ENCODE measurements around the gene CBL. TPM values are rescaled to one million over a fixed set of nuclear protein-coding genes. Genes with fewer than 3 reads are reported as not detected.
A peak's percentile ranks its signal among the peaks of the same experiment; 100 is the strongest.

The CBL gene
- total RNA-seq, 3 donors from 2014 or later = 11.0 to 24.4 (median 13.1) TPM

- TF ChIP-seq CTCF (IDR thresholded peaks at IDR 0.05) = no peak
- H3K9me3 ChIP-seq = no peaks in the 10 kb centered on the region
- H3K4me1 ChIP-seq (ENCODE audit: low read depth) = no peaks in the 10 kb centered on the region
- H3K36me3 ChIP-seq (ENCODE audit: low read depth) = no peaks in the 10 kb centered on the region
- no peak for DNase-seq
- ATAC-seq = no peak
- H3K4me3 ChIP-seq = no peak overlapping the region
- intact Hi-C loops (cut with DNase I, micrococcal nuclease) = no loop called here
Measured at GRCh38 chr11:119300198-119300964, 94.2 kb downstream of the CBL start.

DNA sequence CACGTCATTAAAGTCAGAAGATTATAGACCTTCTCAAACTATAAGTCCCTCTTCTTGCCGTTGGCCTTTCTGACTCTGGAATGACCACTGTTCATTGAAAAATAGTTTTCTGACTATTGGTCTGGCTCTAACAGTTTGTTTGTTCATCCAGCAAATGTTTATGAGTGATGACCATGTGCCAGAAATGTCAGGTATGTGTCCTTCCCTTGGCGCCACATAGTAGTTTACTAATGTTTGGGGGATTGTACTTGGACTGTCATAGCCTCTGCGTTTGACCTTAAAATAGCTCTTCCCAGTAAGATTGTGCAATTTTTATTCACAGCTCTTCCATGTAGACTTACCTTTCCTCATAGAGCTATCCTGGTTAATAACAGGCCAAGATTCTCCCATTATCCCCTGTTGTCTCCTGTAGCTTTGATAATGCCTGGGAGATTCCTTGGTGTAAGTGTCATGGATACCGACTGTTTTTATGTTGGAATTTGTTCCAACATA, 97.1 kb downstream of the CBL start:
- Histone ChIP-seq H3K9me3 (no peaks in the 10 kb centered on the region), H3K4me3 (no peak overlapping the region), H3K4me1 (ENCODE audit: low read depth) (no peaks in the 10 kb centered on the region), H3K36me3 (ENCODE audit: low read depth) (no peaks in the 10 kb centered on the region)
- DNase-seq (no peak), ATAC-seq (no peak)
- intact Hi-C loops (cut with DNase I, micrococcal nuclease) = no loop called here
- TF ChIP-seq CTCF (IDR thresholded peaks at IDR 0.05) = no peak

- Histone ChIP-seq H3K9me3 (no peaks in the 10 kb centered on the region), H3K36me3 (ENCODE audit: low read depth) (no peaks in the 10 kb centered on the region), H3K4me1 (ENCODE audit: low read depth) (no peaks in the 10 kb centered on the region), H3K4me3 (no peak overlapping the region)
- DNase-seq (no peak), ATAC-seq (no peak)
- TF ChIP-seq CTCF (IDR thresholded peaks at IDR 0.05) = no peak
- intact Hi-C loops (cut with DNase I, micrococcal nuclease) = no loop called here
Measured at GRCh38 chr11:119305556-119306372, 99.6 kb downstream of the CBL start.

DNA sequence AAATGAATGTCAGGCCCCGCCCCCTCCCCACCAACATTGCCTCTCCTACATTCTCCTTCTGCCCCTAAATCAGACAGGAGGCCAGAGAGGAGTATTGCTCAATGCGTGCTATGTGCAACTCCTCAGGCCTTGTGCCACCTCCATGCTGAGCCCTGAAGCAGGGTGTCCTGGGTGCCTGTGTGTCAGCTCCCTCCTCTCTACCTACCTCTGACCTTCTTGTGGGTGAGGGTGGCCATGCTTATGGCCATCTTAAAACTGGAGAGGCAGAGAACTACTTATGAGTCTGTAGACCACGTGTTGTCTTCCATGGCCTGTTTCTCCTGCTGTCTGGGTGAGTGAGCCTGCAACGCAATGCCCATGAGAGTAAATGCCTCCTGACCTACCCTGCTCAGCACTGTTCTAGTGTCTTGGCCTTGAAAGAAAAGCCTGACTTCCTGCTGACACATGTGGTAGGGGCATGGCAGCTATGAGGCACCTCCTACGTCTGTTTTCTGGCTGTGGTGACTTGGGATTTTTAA, 100.3 kb downstream of the CBL start:
- Histone ChIP-seq H3K4me3 (no peak overlapping the region), H3K4me1 (ENCODE audit: low read depth) (no peaks in the 10 kb centered on the region), H3K36me3 (ENCODE audit: low read depth) (no peaks in the 10 kb centered on the region), H3K9me3 (no peaks in the 10 kb centered on the region)
- intact Hi-C loops (cut with DNase I, micrococcal nuclease) = no loop called here
- TF ChIP-seq CTCF (IDR thresholded peaks at IDR 0.05) = no peak
- peak; percentile 14 for ATAC-seq
- DNase-seq = no peak

DNA sequence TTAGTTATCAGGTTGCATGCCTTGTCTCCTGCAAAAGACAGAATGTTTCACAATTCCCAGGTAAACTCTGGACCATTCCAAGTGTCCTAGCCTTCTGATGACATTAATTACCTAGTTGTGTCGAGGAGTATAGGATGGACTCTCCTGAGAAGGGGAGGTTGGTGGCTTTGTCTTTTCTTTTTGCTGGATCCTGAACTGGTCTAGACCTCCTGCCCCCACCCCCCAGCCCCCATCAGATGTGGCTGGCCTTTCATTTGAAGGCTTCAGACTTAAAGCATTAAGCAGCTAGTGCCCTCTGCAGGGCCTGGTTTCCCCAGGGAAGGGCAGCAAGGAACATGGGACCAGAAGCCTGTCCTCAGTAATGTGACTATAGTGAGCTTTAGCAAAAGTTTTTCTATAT, 101.1 kb downstream of the CBL start:
- ATAC-seq (no peak), DNase-seq (no peak)
- TF ChIP-seq CTCF (IDR thresholded peaks at IDR 0.05) = no peak
- no peaks in the 10 kb centered on the region for H3K36me3 ChIP-seq (ENCODE audit: low read depth)
- no peaks in the 10 kb centered on the region for H3K9me3 ChIP-seq
- H3K4me1 ChIP-seq (ENCODE audit: low read depth) = no peaks in the 10 kb centered on the region
- no peak overlapping the region for H3K4me3 ChIP-seq
- intact Hi-C loops (cut with DNase I, micrococcal nuclease) = no loop called here
